Endothelial cell of umbilical vein (primary cell): ENCODE measurements around the gene CCT5.

Experiments
- JUN ChIP-seq: IDR thresholded peaks from 2 replicates; pipeline ENCODE4 v1.6.1; 2011; ENCODE audit warnings: borderline replicate concordance, low read depth; ENCODE audit not compliant: insufficient read length, insufficient read depth
- POLR2A ChIP-seq: IDR thresholded peaks from 2 replicates; pipeline ENCODE4 v1.6.1; 2012; ENCODE audit warnings: low read depth, mild to moderate bottlenecking, control low read depth, low read length
- POLR2AphosphoS5 ChIP-seq: IDR thresholded peaks from 2 replicates; pipeline ENCODE4 v1.6.1; 2012; ENCODE audit warnings: low read depth, mild to moderate bottlenecking, control low read depth, low read length, moderate library complexity; ENCODE audit not compliant: insufficient read depth
- TF ChIP-seq, protein P1 (sequence below), 2 donors: IDR thresholded peaks; 1 replicate in 1 of 2; 2 replicates in 1 of 2; pipeline ENCODE4 v1.5.1; 2011; ENCODE audit warnings: low read length in 2 of 2, mild to moderate bottlenecking in 2 of 2, moderate library complexity in 2 of 2, control low read depth in 1 of 2, inconsistent platforms in 1 of 2, low read depth in 1 of 2; ENCODE audit not compliant: insufficient read depth in 1 of 2; ENCODE audit errors: extremely low read depth in 1 of 2

DNA sequence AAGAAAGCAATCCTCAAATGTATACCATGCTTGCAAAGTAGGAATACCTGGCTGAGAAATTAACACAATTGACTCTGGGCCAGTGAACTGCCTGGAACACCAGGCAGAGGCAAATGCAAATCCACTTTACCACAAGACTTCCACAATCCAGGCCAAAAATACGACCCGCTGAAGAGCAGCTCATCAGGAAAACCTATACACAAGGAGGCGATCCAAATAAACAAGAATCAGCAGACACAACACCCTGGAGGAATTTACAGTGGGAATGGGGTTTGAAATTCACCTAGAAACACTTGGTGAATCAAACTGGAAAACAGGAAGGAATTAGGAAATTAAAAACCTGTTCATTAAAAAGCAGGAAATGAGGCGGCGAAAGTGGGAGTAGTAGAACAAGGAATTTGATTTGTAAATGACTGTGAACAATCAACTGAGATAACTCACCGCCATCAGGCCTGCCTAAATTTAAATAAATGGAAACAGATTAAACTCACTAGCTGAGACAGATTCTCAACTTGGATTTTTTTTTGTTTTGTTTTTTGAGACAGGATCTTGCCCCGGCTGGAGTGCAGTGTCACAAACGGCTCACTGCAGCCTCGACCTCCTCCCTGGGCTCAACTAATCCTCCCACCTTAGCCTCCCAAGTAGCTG, 41.7 kb downstream of the CCT5 start:
- TF ChIP-seq POLR2A: no peak
- TF ChIP-seq, protein P1, sequence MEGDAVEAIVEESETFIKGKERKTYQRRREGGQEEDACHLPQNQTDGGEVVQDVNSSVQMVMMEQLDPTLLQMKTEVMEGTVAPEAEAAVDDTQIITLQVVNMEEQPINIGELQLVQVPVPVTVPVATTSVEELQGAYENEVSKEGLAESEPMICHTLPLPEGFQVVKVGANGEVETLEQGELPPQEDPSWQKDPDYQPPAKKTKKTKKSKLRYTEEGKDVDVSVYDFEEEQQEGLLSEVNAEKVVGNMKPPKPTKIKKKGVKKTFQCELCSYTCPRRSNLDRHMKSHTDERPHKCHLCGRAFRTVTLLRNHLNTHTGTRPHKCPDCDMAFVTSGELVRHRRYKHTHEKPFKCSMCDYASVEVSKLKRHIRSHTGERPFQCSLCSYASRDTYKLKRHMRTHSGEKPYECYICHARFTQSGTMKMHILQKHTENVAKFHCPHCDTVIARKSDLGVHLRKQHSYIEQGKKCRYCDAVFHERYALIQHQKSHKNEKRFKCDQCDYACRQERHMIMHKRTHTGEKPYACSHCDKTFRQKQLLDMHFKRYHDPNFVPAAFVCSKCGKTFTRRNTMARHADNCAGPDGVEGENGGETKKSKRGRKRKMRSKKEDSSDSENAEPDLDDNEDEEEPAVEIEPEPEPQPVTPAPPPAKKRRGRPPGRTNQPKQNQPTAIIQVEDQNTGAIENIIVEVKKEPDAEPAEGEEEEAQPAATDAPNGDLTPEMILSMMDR (IDR thresholded peaks at IDR 0.05; ENCODE audit: extremely low read depth in 1 of 2, insufficient read depth in 1 of 2, low read depth in 1 of 2, low read length in 2 of 2): no peak
- no peak for TF ChIP-seq JUN
- TF ChIP-seq POLR2AphosphoS5: no peak
